Measurements from ENCODE around the gene DOC2B. TPM values are rescaled to one million over a fixed set of nuclear protein-coding genes. Genes with fewer than 3 reads are reported as not detected.

The DOC2B gene
- total and polyA plus RNA-seq, 2 of the 8 experiments (the other 6 are each of a cell fraction or from before 2014, with no cell fraction given) = 1.3 to 3.3 TPM

- Histone ChIP-seq H3K23me2 (ENCODE audit: low read depth, low read length) (peaks cover 5% of the 10 kb centered on the region; the same call in 1 of the 2 replicates), H3K4ac (replicated peaks; ENCODE audit: insufficient read length, low read depth, low read length) (no peak overlapping the region), H3K56ac (replicated peaks; ENCODE audit: insufficient read length, low read depth, low read length) (no peak overlapping the region), H3K9me3 (ENCODE audit: insufficient read depth in 2 of 2, low read depth in 1 of 2, low read length in 1 of 2) (no peaks in the 10 kb centered on the region), H4K91ac (replicated peaks; ENCODE audit: insufficient read length, low read length) (no peak overlapping the region), H4K5ac (ENCODE audit: insufficient read length, low read depth, low read length) (no peak overlapping the region), H3K4me1 (replicated peaks in 1 of 4; ENCODE audit: control insufficient read depth in 3 of 4, insufficient read depth in 4 of 4, low read length in 3 of 4) (peaks cover 6 to 16% (median 8%) of the 10 kb centered on the region in 4 experiments), H2BK5ac (ENCODE audit: low read depth, low read length) (no peak overlapping the region), H3K4me3 (ENCODE audit: extremely low read depth in 1 of 4, insufficient read depth in 2 of 4, low read depth in 3 of 4, low read length in 4 of 4) (no peak overlapping the region), H3K36me3 (ENCODE audit: control insufficient read depth in 2 of 4, insufficient read depth in 4 of 4, low read length in 3 of 4) (no peaks in the 10 kb centered on the region), H3K27ac (ENCODE audit: low read depth, low read length) (no peak overlapping the region), H3K23ac (ENCODE audit: insufficient read length) (no peak overlapping the region), H2BK120ac (replicated peaks; ENCODE audit: low read depth, low read length) (no peak overlapping the region), H4K8ac (ENCODE audit: extremely low read depth, insufficient read depth, low read length) (no peak overlapping the region), H3K9ac (replicated peaks in 1 of 4; ENCODE audit: extremely low read depth in 1 of 4, low read depth in 3 of 4, low read length in 3 of 4) (no peak overlapping the region), H3K79me1 (ENCODE audit: low read depth, low read length) (no peaks in the 10 kb centered on the region), H2BK20ac (ENCODE audit: low read length) (no peak overlapping the region), H2AK5ac (ENCODE audit: low read depth, low read length) (no peak overlapping the region), H3K79me2 (ENCODE audit: control insufficient read depth in 1 of 2, insufficient read depth in 2 of 2, low read length in 2 of 2) (no peaks in the 10 kb centered on the region), H2AFZ (ENCODE audit: low read length) (no peak overlapping the region), H3K4me2 (ENCODE audit: insufficient read depth in 1 of 2, low read depth in 2 of 2, low read length in 2 of 2) (no peak overlapping the region), H2BK15ac (ENCODE audit: low read length) (no peak overlapping the region), H4K20me1 (replicated peaks in 1 of 2; ENCODE audit: control insufficient read depth in 1 of 2, insufficient read depth in 2 of 2, low read length in 2 of 2) (no peaks in the 10 kb centered on the region), H3K18ac (ENCODE audit: extremely low read depth, low read length) (no peak overlapping the region), H2BK12ac (ENCODE audit: low read depth, low read length) (no peak overlapping the region), H3K27me3 (replicated peaks in 1 of 4; ENCODE audit: control insufficient read depth in 3 of 4, extremely low read depth in 1 of 4, insufficient read depth in 3 of 4, low read length in 3 of 4) (peaks cover 17 to 37% (median 25%) of the 10 kb centered on the region in 4 experiments), H3K14ac (ENCODE audit: insufficient read length) (no peak overlapping the region)
- FAIRE-seq (no peak), DNase-seq (ENCODE audit: low read depth in 1 of 2, low spot score in 2 of 2) (no peak)
- WGBS, 2 experiments (ENCODE audit: extremely low coverage in 1 of 2, insufficient coverage in 1 of 2, insufficient read length in 1 of 2, insufficient replicate concordance in 2 of 2, low coverage in 1 of 2, low lambda C conversion rate in 2 of 2, missing lambda C conversion rate in 1 of 2) = 83% methylated on average over 14 of the region's 14 CpGs; no CpG with 5 or more reads in 1 of the 2 experiments
- ChIA-PET POLR2A (ENCODE audit: partially characterized antibody) (no interaction called here), CTCF (ENCODE audit: partially characterized antibody) (interaction anchor here (0.7 kb wide), 1 partner anchor 13 kb away, joined by 3 read pairs; no protein-coding TSS in a partner anchor)
- TF ChIP-seq E2F6 (IDR thresholded peaks at IDR 0.05) = no peak
- no peak for TF ChIP-seq CHD1 (IDR thresholded peaks at IDR 0.05; ENCODE audit: low read depth, low read length)
- no peak for TF ChIP-seq SIX5 (IDR thresholded peaks at IDR 0.05; ENCODE audit: low read depth, low read length)
- no peak for TF ChIP-seq SP2 (IDR thresholded peaks at IDR 0.05; ENCODE audit: low read length)
- no peak for TF ChIP-seq EP300 (IDR thresholded peaks at IDR 0.05; ENCODE audit: borderline replicate concordance in 1 of 2, low read depth in 2 of 2, low read length in 2 of 2)
- no peak for TF ChIP-seq SIRT6 (IDR thresholded peaks at IDR 0.05; ENCODE audit: low read length)
- TF ChIP-seq POLR2AphosphoS5 (IDR thresholded peaks at IDR 0.05; ENCODE audit: low read depth, low read length) = no peak
- no peak for TF ChIP-seq CTBP2 (IDR thresholded peaks at IDR 0.05; ENCODE audit: borderline replicate concordance, insufficient read depth, insufficient read length, low read length)
- no peak for TF ChIP-seq MAX (IDR thresholded peaks at IDR 0.05)
- TF ChIP-seq JUND (IDR thresholded peaks at IDR 0.05; ENCODE audit: low read length) = no peak
- TF ChIP-seq CREB1 (IDR thresholded peaks at IDR 0.05) = no peak
- no peak for TF ChIP-seq CHD2 (IDR thresholded peaks at IDR 0.05; ENCODE audit: low read length)
- TF ChIP-seq JUN (IDR thresholded peaks at IDR 0.05; ENCODE audit: low read depth, low read length) = no peak
Measured at GRCh38 chr17:185445-186138, 4.1 kb upstream of the DOC2B start.

Measured in H1 (cell line).